ENCODE data around the gene PALM2AKAP2.

PALM2AKAP2 gene

GRCh38 chr9:109780453-109781033 lies 545 bp downstream of the PALM2AKAP2 start:
- Histone ChIP-seq H3K9ac (ENCODE audit: low read length) (no peak overlapping the region), H2AFZ (ENCODE audit: low read depth, low read length) (no peak overlapping the region), H3K79me2 (ENCODE audit: low read length) (no peaks in the 10 kb centered on the region), H3K4me3 (ENCODE audit: low read length) (no peak overlapping the region), H3K4me2 (ENCODE audit: low read length) (no peak overlapping the region), H3K36me3 (replicated peaks; ENCODE audit: low read depth, low read length) (no peaks in the 10 kb centered on the region), H3K4me1 (ENCODE audit: low read length) (no peaks in the 10 kb centered on the region), H3K9me3 (ENCODE audit: insufficient read depth, low read length) (no peaks in the 10 kb centered on the region), H3K27me3 (ENCODE audit: low read depth, low read length) (peaks cover 15% of the 10 kb centered on the region; the same call in 1 of the 2 replicates), H4K20me1 (ENCODE audit: insufficient read depth, low read length) (no peaks in the 10 kb centered on the region), H3K27ac (ENCODE audit: low read length) (no peak overlapping the region)
- TF ChIP-seq CTCF (IDR thresholded peaks at IDR 0.05; ENCODE audit: low read depth, low read length), result no peak
- TF ChIP-seq EZH2phosphoT487 (IDR thresholded peaks at IDR 0.05; ENCODE audit: low read depth), result no peak

- H3K36me3 ChIP-seq (replicated peaks; ENCODE audit: low read depth, low read length), result no peaks in the 10 kb centered on the region
- H3K27ac ChIP-seq (ENCODE audit: low read length), result no peak overlapping the region
- no peaks in the 10 kb centered on the region for H3K79me2 ChIP-seq (ENCODE audit: low read length)
- no peaks in the 10 kb centered on the region for H3K4me1 ChIP-seq (ENCODE audit: low read length)
- H3K4me2 ChIP-seq (ENCODE audit: low read length), result no peak overlapping the region
- no peaks in the 10 kb centered on the region for H4K20me1 ChIP-seq (ENCODE audit: insufficient read depth, low read length)
- H3K9ac ChIP-seq (ENCODE audit: low read length), result no peak overlapping the region
- no peak overlapping the region for H3K4me3 ChIP-seq (ENCODE audit: low read length)
- H3K9me3 ChIP-seq (ENCODE audit: insufficient read depth, low read length), result no peaks in the 10 kb centered on the region
- no peak overlapping the region for H2AFZ ChIP-seq (ENCODE audit: low read depth, low read length)
- TF ChIP-seq CTCF (IDR thresholded peaks at IDR 0.05; ENCODE audit: low read depth, low read length), result no peak
- TF ChIP-seq EZH2phosphoT487 (IDR thresholded peaks at IDR 0.05; ENCODE audit: low read depth), result no peak
- peaks cover 15% of the 10 kb centered on the region; the same call in 1 of the 2 replicates for H3K27me3 ChIP-seq (ENCODE audit: low read depth, low read length)
Measured at GRCh38 chr9:109781086-109781485, 1.1 kb downstream of the PALM2AKAP2 start.

- H3K4me2 ChIP-seq (ENCODE audit: low read length), result no peak overlapping the region
- H3K9ac ChIP-seq (ENCODE audit: low read length), result no peak overlapping the region
Measured at GRCh38 chr9:109781541-109782197, 1.7 kb downstream of the PALM2AKAP2 start.

More at GRCh38 chr9:109781541-109782197, 1.7 kb downstream of the PALM2AKAP2 start:
- H3K79me2 ChIP-seq (ENCODE audit: low read length), result no peaks in the 10 kb centered on the region
- no peak overlapping the region for H3K27ac ChIP-seq (ENCODE audit: low read length)
- H3K4me3 ChIP-seq (ENCODE audit: low read length), result no peak overlapping the region
- no peaks in the 10 kb centered on the region for H3K4me1 ChIP-seq (ENCODE audit: low read length)
- no peaks in the 10 kb centered on the region for H3K36me3 ChIP-seq (replicated peaks; ENCODE audit: low read depth, low read length)
- peaks cover 15% of the 10 kb centered on the region; the same call in 1 of the 2 replicates for H3K27me3 ChIP-seq (ENCODE audit: low read depth, low read length)
- H4K20me1 ChIP-seq (ENCODE audit: insufficient read depth, low read length), result no peaks in the 10 kb centered on the region
- TF ChIP-seq EZH2phosphoT487 (IDR thresholded peaks at IDR 0.05; ENCODE audit: low read depth) (no peak), CTCF (IDR thresholded peaks at IDR 0.05; ENCODE audit: low read depth, low read length) (no peak)
- no peaks in the 10 kb centered on the region for H3K9me3 ChIP-seq (ENCODE audit: insufficient read depth, low read length)
- no peak overlapping the region for H2AFZ ChIP-seq (ENCODE audit: low read depth, low read length)
